KMS-11 (cell line): ENCODE results near the gene SLC26A2.

Experiments used
- H2AFZ ChIP-seq: fragments of 200-600 bp; sonication (generic); 2 replicates; pipeline ENCODE4 v1.6.1; 2016; ENCODE audit warnings: antibody characterized with exemption, mixed run types, low read depth
- H3K27ac ChIP-seq: fragments of 200-600 bp; sonication (generic); 2 replicates; pipeline ENCODE4 v1.6.1; 2016; ENCODE audit warnings: mild to moderate bottlenecking, mixed run types
- H3K27me3 ChIP-seq: fragments of 200-600 bp; sonication (generic); 2 replicates; pipeline ENCODE4 v1.6.1; 2017; ENCODE audit warnings: mild to moderate bottlenecking, low read depth, mixed run types, moderate library complexity; ENCODE audit not compliant: insufficient read depth
- H3K36me3 ChIP-seq: fragments of 200-600 bp; sonication (generic); 2 replicates; pipeline ENCODE4 v1.6.1; 2017; ENCODE audit warnings: mild to moderate bottlenecking, mixed run types; ENCODE audit not compliant: insufficient read depth
- H3K4me1 ChIP-seq: fragments of 200-600 bp; sonication (generic); 2 replicates; pipeline ENCODE4 v1.6.1; 2016; ENCODE audit warnings: mild to moderate bottlenecking, low read depth, mixed run types; ENCODE audit not compliant: poor library complexity, severe bottlenecking
- H3K4me2 ChIP-seq: fragments of 200-600 bp; sonication (generic); 2 replicates; pipeline ENCODE4 v1.7.0; 2016; ENCODE audit warnings: mild to moderate bottlenecking, mixed run types
- H3K4me3 ChIP-seq: fragments of 200-600 bp; sonication (generic); IDR thresholded peaks from 2 replicates; pipeline ENCODE4 v1.6.1; 2017; ENCODE audit warnings: low read depth, low read length, mixed read lengths; ENCODE audit not compliant: insufficient read depth
- H3K79me2 ChIP-seq: fragments of 200-600 bp; sonication (generic); 2 replicates; pipeline ENCODE4 v1.6.1; 2016; ENCODE audit warnings: low read depth, mixed run types; ENCODE audit not compliant: insufficient read depth
- H3K9ac ChIP-seq: fragments of 200-600 bp; sonication (generic); 2 replicates; pipeline ENCODE4 v1.6.1; 2016; ENCODE audit warnings: mild to moderate bottlenecking, mixed run types
- H4K20me1 ChIP-seq: fragments of 200-600 bp; sonication (generic); 2 replicates; pipeline ENCODE4 v1.6.1; 2016; ENCODE audit warnings: mild to moderate bottlenecking, mixed run types; ENCODE audit not compliant: insufficient read depth
- TF ChIP-seq, protein P1 (sequence below): fragments of 200-600 bp; sonication (generic); conservative IDR thresholded peaks from 2 replicates; pipeline ENCODE4 v1.6.1; 2017; ENCODE audit warnings: low read depth, mild to moderate bottlenecking, antibody characterized with exemption, low read length, moderate library complexity, mixed read lengths

The SLC26A2 gene

DNA sequence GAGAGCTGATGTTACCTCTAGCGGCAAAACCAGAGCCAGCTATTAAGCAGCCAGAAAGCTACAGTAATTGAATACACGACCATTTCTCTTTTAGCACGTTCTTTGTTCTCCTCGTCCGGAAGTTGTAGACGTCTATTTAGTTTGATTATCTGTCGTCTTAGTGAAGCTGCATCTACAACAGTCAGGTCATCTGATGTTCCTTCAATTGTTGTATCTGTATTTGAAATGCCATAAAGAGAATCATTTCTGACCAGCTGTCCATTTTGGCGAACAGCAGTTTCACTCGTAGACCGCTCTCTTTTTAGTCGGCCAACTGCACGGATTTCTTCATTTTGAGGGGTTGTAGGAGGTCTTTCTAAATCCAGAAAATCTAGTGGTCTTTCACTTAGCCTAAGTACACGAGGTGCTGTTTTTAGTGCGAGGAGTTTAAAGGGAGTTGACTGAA is 28.5 kb upstream of the SLC26A2 start:
- H3K4me3 ChIP-seq = no peak overlapping the region
- H4K20me1 ChIP-seq = no peaks in the 10 kb centered on the region
- H2AFZ ChIP-seq = no peak overlapping the region
- no peak overlapping the region for H3K27ac ChIP-seq
- no peaks in the 10 kb centered on the region for H3K79me2 ChIP-seq
- no peaks in the 10 kb centered on the region for H3K4me1 ChIP-seq
- H3K27me3 ChIP-seq = no peaks in the 10 kb centered on the region
- H3K9ac ChIP-seq = no peak overlapping the region
- H3K36me3 ChIP-seq = no peaks in the 10 kb centered on the region
- no peak overlapping the region for H3K4me2 ChIP-seq
- TF ChIP-seq, protein P1, sequence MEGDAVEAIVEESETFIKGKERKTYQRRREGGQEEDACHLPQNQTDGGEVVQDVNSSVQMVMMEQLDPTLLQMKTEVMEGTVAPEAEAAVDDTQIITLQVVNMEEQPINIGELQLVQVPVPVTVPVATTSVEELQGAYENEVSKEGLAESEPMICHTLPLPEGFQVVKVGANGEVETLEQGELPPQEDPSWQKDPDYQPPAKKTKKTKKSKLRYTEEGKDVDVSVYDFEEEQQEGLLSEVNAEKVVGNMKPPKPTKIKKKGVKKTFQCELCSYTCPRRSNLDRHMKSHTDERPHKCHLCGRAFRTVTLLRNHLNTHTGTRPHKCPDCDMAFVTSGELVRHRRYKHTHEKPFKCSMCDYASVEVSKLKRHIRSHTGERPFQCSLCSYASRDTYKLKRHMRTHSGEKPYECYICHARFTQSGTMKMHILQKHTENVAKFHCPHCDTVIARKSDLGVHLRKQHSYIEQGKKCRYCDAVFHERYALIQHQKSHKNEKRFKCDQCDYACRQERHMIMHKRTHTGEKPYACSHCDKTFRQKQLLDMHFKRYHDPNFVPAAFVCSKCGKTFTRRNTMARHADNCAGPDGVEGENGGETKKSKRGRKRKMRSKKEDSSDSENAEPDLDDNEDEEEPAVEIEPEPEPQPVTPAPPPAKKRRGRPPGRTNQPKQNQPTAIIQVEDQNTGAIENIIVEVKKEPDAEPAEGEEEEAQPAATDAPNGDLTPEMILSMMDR = no peak

DNA sequence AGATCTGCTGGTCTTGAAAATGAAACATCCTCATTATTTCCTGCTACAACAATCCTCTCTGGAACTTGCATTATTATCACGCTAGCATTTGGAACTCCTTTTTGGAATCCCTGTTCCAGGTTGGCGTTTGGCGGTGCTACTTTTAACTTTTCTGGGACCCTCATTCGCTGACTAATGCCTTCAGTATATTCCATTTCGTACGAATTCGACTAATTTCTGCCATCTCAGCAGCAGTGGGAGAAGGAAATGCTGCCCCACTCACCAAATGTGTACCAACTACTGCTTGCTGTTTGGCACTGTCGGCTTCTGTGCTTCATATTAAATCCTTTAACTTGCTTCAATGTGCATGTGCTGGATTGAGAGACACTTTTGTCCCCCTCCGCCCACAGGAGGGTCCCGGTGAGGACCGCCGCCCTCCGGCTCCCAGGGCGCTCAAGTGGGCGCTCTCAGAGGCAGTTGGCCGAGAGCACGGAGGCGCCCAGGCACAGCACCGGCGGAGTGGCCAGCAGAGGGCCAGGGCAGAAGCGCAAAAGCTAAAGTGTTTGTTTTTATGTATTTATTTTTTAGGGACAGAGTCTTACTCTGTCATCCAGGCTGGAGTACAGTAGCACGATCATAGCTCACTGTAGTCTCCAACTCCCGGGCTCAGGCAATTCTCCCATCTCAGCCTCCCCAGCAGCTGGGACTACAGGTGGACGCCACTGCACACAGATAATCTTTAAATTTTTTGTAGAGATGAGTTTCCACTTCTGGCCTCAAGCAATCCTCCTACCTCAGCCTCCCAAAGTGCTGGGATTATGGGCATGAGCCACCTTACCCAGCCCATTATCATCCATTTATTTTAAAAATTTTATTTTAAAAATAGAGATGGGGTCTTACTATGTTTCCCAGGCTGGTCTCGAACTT is 27.9 kb upstream of the SLC26A2 start:
- no peaks in the 10 kb centered on the region for H3K36me3 ChIP-seq
- no peaks in the 10 kb centered on the region for H3K4me1 ChIP-seq
- no peaks in the 10 kb centered on the region for H3K79me2 ChIP-seq
- no peaks in the 10 kb centered on the region for H3K27me3 ChIP-seq
- TF ChIP-seq, protein P1 = no peak
- H3K9ac ChIP-seq = no peak overlapping the region
- no peak overlapping the region for H2AFZ ChIP-seq
- no peak overlapping the region for H3K4me2 ChIP-seq
- no peaks in the 10 kb centered on the region for H4K20me1 ChIP-seq
- no peak overlapping the region for H3K4me3 ChIP-seq
- no peak overlapping the region for H3K27ac ChIP-seq

DNA sequence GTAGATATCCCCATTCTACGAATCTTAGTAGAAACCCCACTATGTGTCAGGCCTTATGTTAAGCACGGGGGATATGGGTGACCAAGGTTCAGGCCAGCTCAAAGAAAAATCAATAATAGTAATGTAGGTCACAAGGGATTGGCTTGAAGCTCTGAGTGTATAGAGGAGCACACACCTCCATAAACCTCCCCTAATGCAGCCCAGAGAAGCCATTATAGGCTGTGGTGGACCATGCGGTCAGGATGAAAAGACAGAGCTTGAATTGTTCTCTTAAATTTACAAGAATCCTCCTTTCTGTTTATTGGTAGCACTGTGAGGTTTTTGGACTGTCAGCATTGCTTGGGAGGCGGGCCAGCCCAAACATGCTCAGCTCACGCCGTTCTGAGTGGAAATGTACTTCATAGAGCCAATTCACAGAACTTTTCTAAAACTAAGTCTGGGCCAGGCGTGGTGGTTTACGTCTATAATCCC is 25.1 kb upstream of the SLC26A2 start:
- Histone ChIP-seq H3K9ac (no peak overlapping the region), H3K4me2 (no peak overlapping the region), H3K36me3 (no peaks in the 10 kb centered on the region), H3K27me3 (no peaks in the 10 kb centered on the region), H3K79me2 (no peaks in the 10 kb centered on the region), H4K20me1 (no peaks in the 10 kb centered on the region), H2AFZ (no peak overlapping the region), H3K27ac (no peak overlapping the region), H3K4me3 (no peak overlapping the region), H3K4me1 (peaks cover 15% of the 10 kb centered on the region)
- TF ChIP-seq, protein P1 = no peak

DNA sequence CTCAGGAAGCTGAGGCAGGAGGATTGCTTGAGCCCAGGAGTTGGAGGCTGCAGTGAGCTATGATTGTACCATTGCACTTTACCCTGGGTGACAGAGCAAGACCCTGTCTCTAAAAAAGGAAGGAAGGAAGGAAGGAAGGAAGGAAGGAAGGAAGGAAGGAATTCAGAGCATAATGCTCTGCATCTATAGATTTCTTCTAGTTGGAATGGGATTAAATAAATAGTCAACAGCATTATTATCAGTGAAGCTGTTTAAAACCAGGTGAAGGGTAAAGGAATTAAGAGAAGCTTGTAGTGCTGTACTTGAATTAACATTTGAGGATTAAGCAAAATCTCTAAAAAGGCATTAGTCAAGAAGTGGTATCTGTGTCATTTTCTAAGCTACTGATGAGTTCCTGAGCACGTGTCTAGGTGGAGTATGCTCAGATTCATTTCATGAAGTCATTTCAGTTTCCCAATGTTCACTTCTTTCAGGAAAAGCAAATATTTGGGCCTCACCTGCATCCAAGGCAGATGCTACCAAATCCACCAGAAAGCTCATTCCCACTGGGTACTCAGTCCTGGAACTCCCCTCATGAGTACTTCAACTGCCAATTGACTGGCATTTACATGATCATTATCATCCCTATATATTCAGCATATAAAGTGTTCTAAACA is 24.4 kb upstream of the SLC26A2 start:
- no peaks in the 10 kb centered on the region for H4K20me1 ChIP-seq
- no peaks in the 10 kb centered on the region for H3K27me3 ChIP-seq
- H3K36me3 ChIP-seq = no peaks in the 10 kb centered on the region
- no peak overlapping the region for H3K9ac ChIP-seq
- TF ChIP-seq, protein P1 = no peak
- H3K79me2 ChIP-seq = no peaks in the 10 kb centered on the region
- no peak overlapping the region for H3K27ac ChIP-seq
- no peak overlapping the region for H2AFZ ChIP-seq
- H3K4me1 ChIP-seq = peaks cover 17% of the 10 kb centered on the region
- H3K4me3 ChIP-seq = no peak overlapping the region
- no peak overlapping the region for H3K4me2 ChIP-seq
